ENCODE data around the gene LRRC38. TPM values are rescaled to one million over a fixed set of nuclear protein-coding genes. Genes with fewer than 3 reads are reported as not detected.
"Not testable (repeated sequence)": the region's sequence is repeated elsewhere in the genome, so short reads cannot be mapped to it uniquely, and the experiment has no call there.

Gene LRRC38
- total RNA-seq, 1 experiment from 2014 or later = not detected

DNA sequence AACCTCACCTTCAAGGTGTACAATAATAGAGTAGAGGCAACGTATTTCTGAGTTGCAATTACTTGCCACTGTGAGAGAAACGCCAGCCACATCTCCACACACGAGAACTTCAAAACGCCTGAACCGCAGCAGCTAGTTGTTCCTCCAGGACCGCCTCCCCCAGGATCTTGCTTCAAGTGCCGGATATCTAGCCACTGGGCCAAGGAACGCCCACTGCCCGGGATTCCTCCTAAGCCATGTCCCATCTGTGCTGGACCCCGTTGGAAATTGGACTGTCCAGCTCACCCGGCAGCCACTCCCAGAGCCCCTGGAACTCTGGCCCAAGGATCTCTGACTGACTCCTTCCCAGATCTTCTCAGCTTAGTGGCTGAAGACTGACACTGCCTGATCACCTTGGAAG lies 49.2 kb upstream of the LRRC38 start:
- H3K27ac ChIP-seq (ENCODE audit: low read depth, low read length); H4K20me1 ChIP-seq (ENCODE audit: insufficient read depth); H3K27me3 ChIP-seq (ENCODE audit: insufficient read depth, low read length); H3K4me3 ChIP-seq (replicated peaks in 1 of 2; ENCODE audit: low read depth in 1 of 2, low read length in 2 of 2); DNase-seq (ENCODE audit: low read depth, low spot score); H3K4me1 ChIP-seq (ENCODE audit: control insufficient read depth in 1 of 2, insufficient read depth in 2 of 2, low read length in 2 of 2); ATAC-seq; intact Hi-C loops (cut with micrococcal nuclease); H3K79me2 ChIP-seq (ENCODE audit: insufficient read depth, low read length); POLR2A ChIA-PET; BruUV-seq (replicated peaks); CTCF ChIA-PET; H3K9ac ChIP-seq (ENCODE audit: low read length); H3K9me2 ChIP-seq (ENCODE audit: insufficient read depth); RAD21 ChIA-PET (ENCODE audit: low non-redundant PET in 1 of 2, low total read pairs in 2 of 2, uncharacterized antibody in 2 of 2, unreplicated experiment in 2 of 2); H2AFZ ChIP-seq (ENCODE audit: low read depth, low read length, poor library complexity, severe bottlenecking); H3K36me3 ChIP-seq (ENCODE audit: control insufficient read depth in 1 of 2, insufficient read depth in 2 of 2, low read length in 2 of 2); H3K9me3 ChIP-seq (ENCODE audit: control insufficient read depth in 1 of 2, insufficient read depth in 1 of 2, low read depth in 1 of 2, low read length in 2 of 2); H3K4me2 ChIP-seq (ENCODE audit: low read length): not testable (repeated sequence)

DNA sequence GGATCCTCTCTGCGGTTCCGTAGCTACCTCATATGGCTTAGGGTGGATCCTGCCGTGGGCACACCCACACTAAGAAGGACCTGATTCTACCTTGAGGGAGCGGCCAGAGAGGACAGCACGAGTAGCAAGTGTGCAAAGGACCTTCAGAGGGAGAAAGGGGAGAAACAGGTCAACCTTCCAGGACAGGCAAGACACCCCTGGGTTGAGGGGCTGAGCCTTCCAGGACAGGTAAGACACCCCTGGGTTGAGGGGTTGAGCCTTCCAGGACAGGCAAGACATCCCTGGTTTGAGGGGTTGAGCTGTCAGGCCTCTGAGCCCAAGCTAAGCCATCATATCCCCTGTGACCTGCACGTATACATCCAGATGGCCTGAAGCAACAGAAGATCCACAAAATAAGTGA lies 46.7 kb upstream of the LRRC38 start:
- Histone ChIP-seq H3K9me3 (ENCODE audit: control insufficient read depth in 1 of 2, insufficient read depth in 1 of 2, low read depth in 1 of 2, low read length in 2 of 2) (no peaks in the 10 kb centered on the region), H4K20me1 (ENCODE audit: insufficient read depth) (no peaks in the 10 kb centered on the region), H3K9me2 (ENCODE audit: insufficient read depth) (no peaks in the 10 kb centered on the region), H3K27me3 (ENCODE audit: insufficient read depth, low read length) (no peaks in the 10 kb centered on the region), H2AFZ (ENCODE audit: low read depth, low read length, poor library complexity, severe bottlenecking) (no peak overlapping the region), H3K4me3 (replicated peaks in 1 of 2; ENCODE audit: low read depth in 1 of 2, low read length in 2 of 2) (no peak overlapping the region), H3K4me1 (ENCODE audit: control insufficient read depth in 1 of 2, insufficient read depth in 2 of 2, low read length in 2 of 2) (no peaks in the 10 kb centered on the region), H3K27ac (ENCODE audit: low read depth, low read length) (no peak overlapping the region), H3K9ac (ENCODE audit: low read length) (no peak overlapping the region), H3K4me2 (ENCODE audit: low read length) (no peak overlapping the region), H3K79me2 (ENCODE audit: insufficient read depth, low read length) (no peaks in the 10 kb centered on the region), H3K36me3 (ENCODE audit: control insufficient read depth in 1 of 2, insufficient read depth in 2 of 2, low read length in 2 of 2) (no peaks in the 10 kb centered on the region)
- CTCF ChIA-PET = no interaction called here
- intact Hi-C loops (cut with micrococcal nuclease) = no loop called here
- POLR2A ChIA-PET = no interaction called here
- ATAC-seq (no peak), DNase-seq (ENCODE audit: low read depth, low spot score) (no peak)
- TF ChIP-seq POLR2AphosphoS5 (IDR thresholded peaks at IDR 0.05; ENCODE audit: low read depth, low read length) (no peak), CEBPB (IDR thresholded peaks at IDR 0.05; ENCODE audit: low read depth) (no peak), ZNF274 (IDR thresholded peaks at IDR 0.05; ENCODE audit: low read depth, low read length) (no peak), EZH2phosphoT487 (IDR thresholded peaks at IDR 0.05; ENCODE audit: borderline replicate concordance) (no peak), ZFX (IDR thresholded peaks at IDR 0.05) (no peak), SP1 (IDR thresholded peaks at IDR 0.05; ENCODE audit: low read depth) (no peak), ELF1 (IDR thresholded peaks at IDR 0.05; ENCODE audit: borderline replicate concordance, low read depth) (no peak), JUND (IDR thresholded peaks at IDR 0.05) (no peak), FOSL1 (IDR thresholded peaks at IDR 0.05; ENCODE audit: low read depth) (no peak), SIN3A (IDR thresholded peaks at IDR 0.05; ENCODE audit: low read depth) (no peak), EZH2 (IDR thresholded peaks at IDR 0.05) (no peak), POLR2A (IDR thresholded peaks at IDR 0.05; ENCODE audit: borderline replicate concordance, extremely low read depth, insufficient read depth, insufficient read length) (no peak), CBX3 (IDR thresholded peaks at IDR 0.05; ENCODE audit: low read depth) (no peak), EGR1 (IDR thresholded peaks at IDR 0.05; ENCODE audit: low read depth) (no peak), YY1 (IDR thresholded peaks at IDR 0.05; ENCODE audit: extremely low read depth, insufficient replicate concordance, low read depth, low read length) (no peak), RAD21 (IDR thresholded peaks at IDR 0.05; ENCODE audit: low read depth) (no peak)
- TF ChIP-seq, protein P1, sequence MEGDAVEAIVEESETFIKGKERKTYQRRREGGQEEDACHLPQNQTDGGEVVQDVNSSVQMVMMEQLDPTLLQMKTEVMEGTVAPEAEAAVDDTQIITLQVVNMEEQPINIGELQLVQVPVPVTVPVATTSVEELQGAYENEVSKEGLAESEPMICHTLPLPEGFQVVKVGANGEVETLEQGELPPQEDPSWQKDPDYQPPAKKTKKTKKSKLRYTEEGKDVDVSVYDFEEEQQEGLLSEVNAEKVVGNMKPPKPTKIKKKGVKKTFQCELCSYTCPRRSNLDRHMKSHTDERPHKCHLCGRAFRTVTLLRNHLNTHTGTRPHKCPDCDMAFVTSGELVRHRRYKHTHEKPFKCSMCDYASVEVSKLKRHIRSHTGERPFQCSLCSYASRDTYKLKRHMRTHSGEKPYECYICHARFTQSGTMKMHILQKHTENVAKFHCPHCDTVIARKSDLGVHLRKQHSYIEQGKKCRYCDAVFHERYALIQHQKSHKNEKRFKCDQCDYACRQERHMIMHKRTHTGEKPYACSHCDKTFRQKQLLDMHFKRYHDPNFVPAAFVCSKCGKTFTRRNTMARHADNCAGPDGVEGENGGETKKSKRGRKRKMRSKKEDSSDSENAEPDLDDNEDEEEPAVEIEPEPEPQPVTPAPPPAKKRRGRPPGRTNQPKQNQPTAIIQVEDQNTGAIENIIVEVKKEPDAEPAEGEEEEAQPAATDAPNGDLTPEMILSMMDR (IDR thresholded peaks at IDR 0.05 in 2 of 3, conservative IDR thresholded peaks at IDR 0.05 in 1 of 3; ENCODE audit: borderline replicate concordance in 1 of 3, insufficient read depth in 1 of 3, low read depth in 2 of 3, low read length in 2 of 3) = no peak
- TF ChIP-seq, protein P2, sequence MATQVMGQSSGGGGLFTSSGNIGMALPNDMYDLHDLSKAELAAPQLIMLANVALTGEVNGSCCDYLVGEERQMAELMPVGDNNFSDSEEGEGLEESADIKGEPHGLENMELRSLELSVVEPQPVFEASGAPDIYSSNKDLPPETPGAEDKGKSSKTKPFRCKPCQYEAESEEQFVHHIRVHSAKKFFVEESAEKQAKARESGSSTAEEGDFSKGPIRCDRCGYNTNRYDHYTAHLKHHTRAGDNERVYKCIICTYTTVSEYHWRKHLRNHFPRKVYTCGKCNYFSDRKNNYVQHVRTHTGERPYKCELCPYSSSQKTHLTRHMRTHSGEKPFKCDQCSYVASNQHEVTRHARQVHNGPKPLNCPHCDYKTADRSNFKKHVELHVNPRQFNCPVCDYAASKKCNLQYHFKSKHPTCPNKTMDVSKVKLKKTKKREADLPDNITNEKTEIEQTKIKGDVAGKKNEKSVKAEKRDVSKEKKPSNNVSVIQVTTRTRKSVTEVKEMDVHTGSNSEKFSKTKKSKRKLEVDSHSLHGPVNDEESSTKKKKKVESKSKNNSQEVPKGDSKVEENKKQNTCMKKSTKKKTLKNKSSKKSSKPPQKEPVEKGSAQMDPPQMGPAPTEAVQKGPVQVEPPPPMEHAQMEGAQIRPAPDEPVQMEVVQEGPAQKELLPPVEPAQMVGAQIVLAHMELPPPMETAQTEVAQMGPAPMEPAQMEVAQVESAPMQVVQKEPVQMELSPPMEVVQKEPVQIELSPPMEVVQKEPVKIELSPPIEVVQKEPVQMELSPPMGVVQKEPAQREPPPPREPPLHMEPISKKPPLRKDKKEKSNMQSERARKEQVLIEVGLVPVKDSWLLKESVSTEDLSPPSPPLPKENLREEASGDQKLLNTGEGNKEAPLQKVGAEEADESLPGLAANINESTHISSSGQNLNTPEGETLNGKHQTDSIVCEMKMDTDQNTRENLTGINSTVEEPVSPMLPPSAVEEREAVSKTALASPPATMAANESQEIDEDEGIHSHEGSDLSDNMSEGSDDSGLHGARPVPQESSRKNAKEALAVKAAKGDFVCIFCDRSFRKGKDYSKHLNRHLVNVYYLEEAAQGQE (IDR thresholded peaks at IDR 0.05; ENCODE audit: low read depth) = no peak
- TF ChIP-seq, protein P3, sequence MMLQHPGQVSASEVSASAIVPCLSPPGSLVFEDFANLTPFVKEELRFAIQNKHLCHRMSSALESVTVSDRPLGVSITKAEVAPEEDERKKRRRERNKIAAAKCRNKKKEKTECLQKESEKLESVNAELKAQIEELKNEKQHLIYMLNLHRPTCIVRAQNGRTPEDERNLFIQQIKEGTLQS (IDR thresholded peaks at IDR 0.05) = no peak
- RAD21 ChIA-PET (ENCODE audit: low non-redundant PET in 1 of 2, low total read pairs in 2 of 2, uncharacterized antibody in 2 of 2, unreplicated experiment in 2 of 2) = no interaction called here
- no TSS peak for BruUV-seq (replicated peaks)
